T47D (cell line): ENCODE measurements around the gene ZSCAN22.
"Not testable (repeated sequence)": the region's sequence is repeated elsewhere in the genome, so short reads cannot be mapped to it uniquely, and the experiment has no call there.

Experiments used
- DNase-seq, 2 experiments: peaks; one replicate each; pipeline versions ENCODE4 v3.0.0 to v3.0.0-alpha.2; 2011 to 2012; ENCODE audit warnings: low read depth in 1 of 2, low spot score in 1 of 2
- JUND ChIP-seq: IDR thresholded peaks from 2 replicates; pipeline ENCODE4 v1.6.1; 2012; ENCODE audit warnings: low read depth
- in situ Hi-C: cut with HindIII; loops from 2 replicates; pipeline ENCODE4 v1.10.0; 2016; ENCODE audit warnings: low sequenced_read_pairs, low pct_unique_long_range_greater_than_20kb

Gene ZSCAN22

DNA sequence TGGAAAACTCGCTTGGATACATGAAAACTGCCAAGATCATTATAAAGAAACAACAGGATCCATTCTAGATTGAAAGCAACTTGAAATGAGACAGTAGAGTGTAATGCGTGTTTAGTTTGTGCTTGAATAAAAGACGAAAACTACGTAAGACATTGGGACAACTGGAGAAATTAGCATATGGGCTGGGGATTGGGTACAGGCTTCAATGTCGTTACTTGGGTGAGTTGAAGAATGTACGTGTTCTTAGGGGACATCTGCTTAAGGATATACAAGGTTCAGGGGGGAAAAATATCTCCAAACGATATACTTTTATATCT lies 22.1 kb upstream of the ZSCAN22 start:
- no peak for DNase-seq
- TF ChIP-seq JUND = no peak
- in situ Hi-C loops = no loop called here

DNA sequence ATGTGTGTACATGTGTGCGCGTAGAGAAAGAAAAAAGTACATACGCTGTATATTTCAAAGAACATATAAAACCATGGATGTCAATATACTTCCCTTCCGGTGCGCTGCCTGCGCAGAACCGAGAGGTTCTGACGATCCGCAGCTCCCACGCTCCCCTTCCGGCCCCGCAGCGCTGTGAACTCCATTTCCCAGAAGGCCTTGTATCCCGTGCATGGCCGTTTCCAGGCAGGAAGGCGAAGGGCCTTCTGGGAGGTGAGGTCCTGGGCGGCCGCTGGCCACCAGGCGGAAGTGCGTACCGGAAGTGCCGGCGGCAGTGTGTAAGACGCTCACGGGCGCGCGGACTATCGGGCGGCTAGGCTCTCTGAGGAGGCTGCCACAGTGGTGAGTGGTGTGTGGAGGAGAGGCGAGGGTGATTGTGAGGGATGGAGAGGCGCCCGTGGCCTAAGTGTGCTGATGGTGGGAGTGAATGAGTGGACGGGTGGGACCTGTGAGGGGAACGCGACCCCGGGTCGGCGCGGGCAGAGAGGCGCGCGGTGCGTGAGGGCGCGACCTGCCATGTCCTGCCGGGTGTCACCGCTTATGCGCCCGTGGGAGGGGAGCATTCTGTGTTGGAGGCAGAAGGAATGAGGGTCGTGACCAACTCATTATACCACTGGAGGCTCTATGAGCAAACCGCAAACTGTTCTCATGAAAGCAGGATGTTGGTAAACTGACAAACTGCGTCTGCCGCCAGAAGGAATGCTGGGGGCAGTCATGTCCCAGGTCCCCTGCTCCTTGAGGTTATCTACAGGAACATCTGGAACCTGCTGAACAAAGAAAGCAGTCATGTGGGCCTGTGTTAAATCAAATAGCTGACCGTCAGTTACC lies 21.5 kb upstream of the ZSCAN22 start, which contains the start of gene ERVK3-1:
Gene ERVK3-1 (plus strand): TSS at position 313 of the 867 bp plus-strand sequence. CDS start 6,792 bp downstream, outside the sequence.
- in situ Hi-C loops = no loop called here
- no peak for TF ChIP-seq JUND
- DNase-seq = peak; percentile 84 to 95

- in situ Hi-C loops = no loop called here
- no peak for TF ChIP-seq JUND
Measured at GRCh38 chr19:58305932-58306323, 20.9 kb upstream of the ZSCAN22 start.

DNA sequence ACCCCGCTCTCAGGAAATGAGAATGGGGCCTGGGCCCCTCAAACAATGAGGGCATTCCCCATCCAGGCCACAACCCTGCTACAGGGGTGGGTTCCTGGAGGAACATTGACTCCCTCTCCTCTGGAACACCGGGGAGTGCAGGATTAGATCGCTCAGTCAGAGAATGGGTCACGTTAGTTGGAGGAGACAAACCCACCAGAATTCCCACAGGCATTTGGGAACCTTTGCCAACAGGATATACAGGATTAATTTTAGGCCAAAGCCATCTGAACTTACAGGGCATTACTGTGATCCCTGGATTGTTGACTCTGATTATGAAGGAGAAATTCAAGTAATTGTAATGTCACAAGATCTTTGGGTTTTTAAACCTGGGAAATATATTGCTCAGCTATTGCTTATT lies 19.1 kb upstream of the ZSCAN22 start:
- no peak for DNase-seq
- TF ChIP-seq JUND = no peak
- in situ Hi-C loops = no loop called here

More at GRCh38 chr19:58305932-58306323, 20.9 kb upstream of the ZSCAN22 start:
- no peak for DNase-seq

GRCh38 chr19:58310685-58311084 lies 16.1 kb upstream of the ZSCAN22 start:
- peak in 1 of 2 experiments; percentile 46 for DNase-seq
- in situ Hi-C loops = not testable (repeated sequence)

DNA sequence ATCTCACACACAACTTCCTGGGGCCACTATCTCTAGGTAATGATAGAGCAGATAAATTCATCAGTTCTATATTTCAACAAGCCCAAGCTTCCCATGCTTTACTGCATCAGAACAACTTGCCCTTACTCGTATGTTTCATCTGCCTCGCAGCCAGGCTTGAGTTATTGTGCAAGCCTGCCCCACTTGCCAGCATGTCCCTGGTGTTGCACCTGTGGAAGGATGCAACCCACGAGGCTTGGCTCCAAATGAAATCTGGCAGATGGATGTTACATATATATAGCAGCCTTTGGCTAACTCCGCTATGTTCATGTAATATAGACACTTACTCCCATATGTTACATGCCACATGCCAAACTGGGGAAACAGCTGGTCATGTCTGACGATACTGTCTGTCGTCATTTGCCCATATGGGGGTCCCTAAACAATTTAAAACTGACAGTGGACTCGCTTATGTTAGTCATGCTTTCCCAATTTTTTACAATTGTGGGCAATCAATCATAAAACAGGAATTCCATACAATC lies 15.4 kb upstream of the ZSCAN22 start:
- in situ Hi-C loops = no loop called here
- no peak for DNase-seq
- no peak for TF ChIP-seq JUND

- TF ChIP-seq JUND = no peak
- no peak for DNase-seq
- in situ Hi-C loops = no loop called here
Measured at GRCh38 chr19:58315580-58315979, 11.2 kb upstream of the ZSCAN22 start.

DNA sequence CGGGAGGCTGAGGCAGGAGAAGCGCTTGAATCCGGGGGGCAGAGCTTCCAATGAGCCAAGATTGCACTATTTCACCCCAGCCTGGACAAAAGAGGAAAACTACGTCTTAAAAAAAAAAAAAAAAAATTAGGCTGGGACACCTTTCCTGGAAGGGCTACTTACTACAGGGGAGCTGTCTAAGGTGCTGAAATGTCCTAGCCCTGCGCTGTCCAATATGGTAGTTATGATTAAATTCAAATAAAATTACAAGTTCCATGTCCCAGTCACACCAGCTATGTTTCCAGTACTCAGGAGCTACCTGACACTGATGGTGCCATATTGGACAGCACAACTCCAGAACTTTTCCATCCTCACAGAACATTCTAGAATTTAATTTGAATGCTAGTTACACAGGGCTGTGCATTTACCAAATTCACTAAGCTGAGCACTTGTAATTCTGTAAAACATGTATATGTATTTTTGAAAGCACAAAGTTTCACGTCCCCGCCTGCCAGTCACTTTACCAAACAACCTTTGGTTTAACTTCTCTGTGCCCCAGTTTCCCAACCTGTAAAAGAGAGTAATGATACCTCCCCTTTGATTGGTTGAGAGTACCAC lies 9.2 kb upstream of the ZSCAN22 start:
- no peak for TF ChIP-seq JUND
- in situ Hi-C loops = no loop called here
- peak in 1 of 2 experiments; percentile 67 for DNase-seq

- DNase-seq = no peak
- TF ChIP-seq JUND = no peak
- in situ Hi-C loops = no loop called here
Measured at GRCh38 chr19:58318297-58318696, 8.5 kb upstream of the ZSCAN22 start.

DNA sequence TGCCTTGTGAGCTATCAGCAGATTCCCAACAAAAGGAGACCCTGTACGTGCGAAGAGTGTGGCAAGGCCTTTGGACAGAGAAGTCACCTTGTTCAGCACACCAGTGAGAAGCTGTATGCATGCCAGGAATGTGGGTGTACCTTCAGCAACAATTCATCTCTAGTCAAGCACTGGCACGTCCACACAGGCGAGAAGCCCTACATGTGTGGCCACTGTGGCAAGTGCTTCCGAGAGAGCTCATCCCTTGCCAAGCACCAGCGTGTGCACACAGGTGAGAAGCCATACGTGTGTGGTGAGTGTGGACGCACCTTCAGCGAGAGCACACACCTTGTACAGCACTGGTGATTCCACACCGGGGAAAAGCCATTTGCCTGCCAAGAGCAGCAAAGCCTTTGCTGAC lies 7.6 kb upstream of the ZSCAN22 start:
- DNase-seq = no peak
- TF ChIP-seq JUND = no peak
- in situ Hi-C loops = no loop called here

DNA sequence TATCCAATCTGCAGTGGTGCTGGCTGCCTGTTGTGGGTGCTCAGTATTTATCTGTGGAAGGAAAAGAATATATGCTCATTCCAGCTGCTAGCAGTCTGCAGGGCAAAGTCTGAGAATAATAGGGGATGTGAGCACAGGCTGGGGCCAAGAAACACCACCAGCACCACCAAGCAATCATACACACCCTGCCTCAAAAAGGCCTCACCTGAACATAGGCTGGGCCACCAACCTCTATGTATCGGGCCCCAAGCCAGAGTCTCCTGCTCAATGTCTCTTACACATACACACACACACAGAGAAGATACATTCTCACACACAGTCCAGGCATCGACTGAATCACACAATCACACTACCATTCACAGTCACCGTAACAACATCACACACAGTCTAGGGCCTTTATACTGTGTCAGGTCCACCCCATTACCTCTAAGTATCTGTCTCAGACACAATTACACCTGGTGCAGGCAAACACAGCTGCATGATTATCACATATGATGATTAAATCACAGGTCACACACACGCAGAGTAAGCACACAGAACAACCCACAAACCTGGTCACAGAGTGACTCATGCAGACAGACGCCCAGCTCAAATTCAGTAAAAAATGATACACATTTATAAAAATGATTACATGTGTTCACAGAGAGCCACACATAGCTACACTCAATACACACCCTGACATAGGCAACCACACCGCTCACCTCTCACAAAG lies 1.3 kb upstream of the ZSCAN22 start:
- TF ChIP-seq JUND = no peak
- in situ Hi-C loops = no loop called here
- no peak for DNase-seq

DNA sequence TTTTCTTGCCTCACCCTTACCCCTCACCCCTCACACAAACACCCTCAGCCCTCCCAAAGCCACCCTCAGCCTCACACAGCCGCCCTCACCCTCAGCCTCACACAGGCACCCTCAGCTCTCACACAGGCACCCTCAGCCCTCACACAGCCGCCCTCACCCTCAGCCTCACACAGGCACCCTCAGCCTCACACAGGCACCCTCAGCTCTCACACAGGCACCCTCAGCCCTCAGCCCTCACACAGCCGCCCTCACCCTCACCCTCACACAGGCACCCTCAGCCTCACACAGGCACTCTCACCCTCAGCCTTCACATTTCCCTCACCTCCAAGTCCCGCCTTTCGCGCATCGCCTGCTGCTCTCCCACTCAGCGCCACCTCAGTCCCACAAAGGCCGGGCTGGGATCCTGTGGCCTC lies 287 bp upstream of the ZSCAN22 start:
- TF ChIP-seq JUND = no peak

DNA sequence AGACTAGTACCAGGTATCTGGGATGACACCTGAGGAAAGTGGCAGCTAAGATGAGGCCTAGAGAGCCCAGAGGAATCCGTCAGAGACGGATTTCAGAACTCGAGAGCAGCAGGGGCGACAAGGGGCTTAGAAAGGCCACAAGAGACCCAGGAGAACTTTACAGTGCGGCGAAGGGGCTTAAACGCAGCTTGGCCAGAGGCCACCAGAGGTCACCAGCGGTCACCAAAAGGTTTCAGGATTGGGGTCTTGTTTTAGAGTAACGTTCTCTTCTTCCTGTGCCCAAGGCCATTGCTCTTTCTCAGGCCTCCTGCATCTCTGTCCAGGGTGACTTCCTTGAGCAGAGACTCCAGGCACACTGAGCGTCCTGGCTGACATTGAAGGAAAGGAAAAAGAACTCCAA lies 2.2 kb downstream of the ZSCAN22 start:
- TF ChIP-seq JUND = no peak
- in situ Hi-C loops = no loop called here
- DNase-seq = no peak

More for the DNA sequence above, 287 bp upstream of the ZSCAN22 start:
- in situ Hi-C loops = no loop called here
- DNase-seq = no peak
